DND-41 (cell line): ENCODE data around the gene SNX20.

ENCODE experiments used
- ATAC-seq: fragments of 200-7000 bp; cut with Tn5 transposase; 3 replicates; pipeline ENCODE4 v1.9.1; 2021; ENCODE audit warnings: low read depth; ENCODE audit not compliant: insufficient read depth
- DNase-seq: peaks from one replicate; pipeline ENCODE4 v3.0.0-alpha.2; 2020
- H2AFZ ChIP-seq: 2 replicates; pipeline ENCODE4 v1.6.0; 2012; ENCODE audit warnings: low read depth, low read length
- H3K27ac ChIP-seq: 2 replicates; pipeline ENCODE4 v1.5.1; 2012; ENCODE audit warnings: low read length, inconsistent platforms
- H3K27me3 ChIP-seq: fragments of 200-600 bp; sonication (generic); 2 replicates; pipeline ENCODE4 v1.6.0; 2012; ENCODE audit warnings: low read length, mild to moderate bottlenecking, inconsistent platforms; ENCODE audit not compliant: insufficient read depth, poor library complexity
- H3K36me3 ChIP-seq: 2 replicates; pipeline ENCODE4 v1.5.1; 2012; ENCODE audit warnings: low read length, inconsistent platforms; ENCODE audit not compliant: insufficient read depth
- H3K4me1 ChIP-seq: 2 replicates; pipeline ENCODE4 v1.5.1; 2012; ENCODE audit warnings: mild to moderate bottlenecking, low read length; ENCODE audit not compliant: insufficient read depth
- H3K4me2 ChIP-seq: 2 replicates; pipeline ENCODE4 v1.6.0; 2012; ENCODE audit warnings: mild to moderate bottlenecking, moderate library complexity, low read length, inconsistent platforms; ENCODE audit not compliant: insufficient read depth
- H3K4me3 ChIP-seq, 2 experiments: fragments of 200-600 bp in 1 of 2; shearing (Covaris generic) in 1 of 2; 2 replicates each; pipeline ENCODE4 v1.5.1; 2012 to 2016; ENCODE audit warnings: inconsistent platforms in 2 of 2, low read length in 2 of 2, mild to moderate bottlenecking in 2 of 2, low read depth in 1 of 2, moderate library complexity in 1 of 2
- H3K79me2 ChIP-seq: 2 replicates; pipeline ENCODE4 v1.6.0; 2012; ENCODE audit warnings: low read length, inconsistent platforms; ENCODE audit not compliant: insufficient read depth
- H3K9ac ChIP-seq: 2 replicates; pipeline ENCODE4 v1.6.0; 2012; ENCODE audit warnings: low read depth, mild to moderate bottlenecking, inconsistent platforms, low read length, moderate library complexity
- H3K9me3 ChIP-seq: 2 replicates; pipeline ENCODE4 v1.5.1; 2012; ENCODE audit warnings: low read length, moderate library complexity, mild to moderate bottlenecking, inconsistent platforms; ENCODE audit not compliant: insufficient read depth, severe bottlenecking
- H4K20me1 ChIP-seq: 2 replicates; pipeline ENCODE4 v1.6.0; 2012; ENCODE audit warnings: low read length; ENCODE audit not compliant: insufficient read depth
- CTCF ChIP-seq: IDR thresholded peaks from 2 replicates; pipeline ENCODE4 v1.5.1; 2012; ENCODE audit warnings: borderline replicate concordance, low read length, moderate library complexity, mild to moderate bottlenecking; ENCODE audit not compliant: poor library complexity, severe bottlenecking; ENCODE audit errors: extremely low read depth
- EZH2 ChIP-seq: IDR thresholded peaks from 3 replicates; pipeline ENCODE4 v1.6.1; 2012; ENCODE audit warnings: borderline replicate concordance, low read depth, mild to moderate bottlenecking, moderate library complexity, low read length, inconsistent platforms; ENCODE audit not compliant: severe bottlenecking

Gene SNX20

GRCh38 chr16:50659806-50660205 is 21.3 kb downstream of the SNX20 start:
- H2AFZ ChIP-seq: no peak overlapping the region
- DNase-seq (no peak), ATAC-seq (no peak)
- no peaks in the 10 kb centered on the region for H3K27me3 ChIP-seq
- H4K20me1 ChIP-seq: 0 out of 2 replicates have a peak, but pooled peaks cover 4% of the 10 kb centered on the region
- no peaks in the 10 kb centered on the region for H3K4me1 ChIP-seq
- no peak overlapping the region for H3K27ac ChIP-seq
- no peaks in the 10 kb centered on the region for H3K9me3 ChIP-seq
- H3K4me3 ChIP-seq: no peak overlapping the region
- H3K79me2 ChIP-seq: no peaks in the 10 kb centered on the region
- H3K4me2 ChIP-seq: no peak overlapping the region
- no peak overlapping the region for H3K9ac ChIP-seq
- no peak for TF ChIP-seq EZH2
- TF ChIP-seq CTCF: no peak
- no peaks in the 10 kb centered on the region for H3K36me3 ChIP-seq

- DNase-seq (no peak), ATAC-seq (no peak)
- Histone ChIP-seq H3K9ac (no peak overlapping the region), H4K20me1 (no peaks in the 10 kb centered on the region), H3K4me1 (no peaks in the 10 kb centered on the region), H3K4me2 (no peak overlapping the region), H3K4me3 (no peak overlapping the region), H3K36me3 (no peaks in the 10 kb centered on the region), H3K79me2 (no peaks in the 10 kb centered on the region), H3K27me3 (no peaks in the 10 kb centered on the region), H2AFZ (no peak overlapping the region), H3K9me3 (no peaks in the 10 kb centered on the region), H3K27ac (no peak overlapping the region)
- TF ChIP-seq EZH2 (no peak), CTCF (no peak)
Observed at GRCh38 chr16:50657241-50657640, 23.9 kb downstream of the SNX20 start.

GRCh38 chr16:50655558-50656055 is 25.5 kb downstream of the SNX20 start:
- Histone ChIP-seq H3K79me2 (no peaks in the 10 kb centered on the region), H3K4me1 (no peaks in the 10 kb centered on the region), H3K9ac (no peak overlapping the region), H3K9me3 (no peaks in the 10 kb centered on the region), H3K4me3 (no peak overlapping the region), H3K4me2 (no peak overlapping the region), H4K20me1 (no peaks in the 10 kb centered on the region), H3K36me3 (no peaks in the 10 kb centered on the region), H3K27ac (no peak overlapping the region), H3K27me3 (no peaks in the 10 kb centered on the region), H2AFZ (no peak overlapping the region)
- DNase-seq: no peak
- no peak for TF ChIP-seq CTCF
- TF ChIP-seq EZH2: no peak
- no peak for ATAC-seq

GRCh38 chr16:50653633-50654519 is 27.2 kb downstream of the SNX20 start:
- Histone ChIP-seq H3K4me3 (no peak overlapping the region), H3K9me3 (no peaks in the 10 kb centered on the region), H3K27me3 (no peaks in the 10 kb centered on the region), H3K79me2 (no peaks in the 10 kb centered on the region), H3K4me1 (no peaks in the 10 kb centered on the region), H2AFZ (no peak overlapping the region), H3K36me3 (no peaks in the 10 kb centered on the region), H3K9ac (no peak overlapping the region), H3K27ac (no peak overlapping the region), H3K4me2 (no peak overlapping the region), H4K20me1 (no peaks in the 10 kb centered on the region)
- ATAC-seq: no peak
- TF ChIP-seq EZH2 (no peak), CTCF (no peak)
- no peak for DNase-seq
